HG02623 (cell line): ENCODE measurements around the gene HDAC5.
"Not testable (repeated sequence)": the region's sequence is repeated elsewhere in the genome, so short reads cannot be mapped to it uniquely, and the experiment has no call there.

Source experiments
- ATAC-seq: cut with Tn5 transposase; IDR thresholded peaks from one replicate; pipeline ENCODE4 v1.9.1; 2021; ENCODE audit warnings: moderate library complexity; ENCODE audit not compliant: unreplicated experiment

The HDAC5 gene

DNA sequence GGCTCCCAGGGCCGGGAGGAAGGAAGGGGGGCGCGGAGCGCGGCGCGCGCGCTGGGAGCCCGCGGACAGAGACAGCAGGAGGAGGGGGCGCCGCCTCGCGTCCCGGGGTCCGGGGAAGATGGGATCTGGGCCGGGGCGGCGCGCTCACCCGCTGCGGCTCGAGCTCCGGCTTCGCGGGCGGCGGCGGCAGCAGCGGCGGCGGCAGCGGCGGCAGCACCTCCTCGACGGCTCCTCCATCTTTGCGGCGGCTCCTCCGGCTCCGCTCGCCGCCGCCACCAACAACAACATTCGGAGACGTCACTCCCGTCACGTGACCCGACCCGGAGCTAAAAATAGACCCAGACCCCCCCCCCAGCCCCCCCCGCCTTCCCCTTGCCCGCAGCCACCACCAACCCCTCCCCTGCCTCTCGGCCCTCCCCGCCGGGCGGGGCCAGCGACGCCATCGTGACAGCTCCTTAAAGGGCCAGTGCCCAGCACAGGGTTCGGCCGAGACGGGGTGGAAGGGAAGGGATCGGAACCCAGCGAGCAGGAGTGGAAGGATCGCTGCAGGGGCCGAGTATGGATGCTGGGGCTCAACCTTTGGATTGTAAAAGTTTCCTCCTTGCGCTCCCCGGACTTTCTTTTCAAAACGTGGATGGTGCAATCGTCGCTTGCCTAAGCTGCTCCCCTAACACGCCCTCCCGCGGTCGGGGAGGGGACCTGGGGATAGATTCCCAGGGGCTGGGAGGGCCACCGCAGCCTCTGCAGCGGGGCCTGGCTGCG, at the start of gene HDAC5:
Gene HDAC5 (minus strand): TSS at position 286 of the 762 bp plus-strand sequence. CDS start 6,126 bp downstream, outside the sequence.
- peak; percentile 92 for ATAC-seq

- ATAC-seq = no peak
Observed at GRCh38 chr17:44171931-44172455, 48.6 kb upstream of the HDAC5 start.

DNA sequence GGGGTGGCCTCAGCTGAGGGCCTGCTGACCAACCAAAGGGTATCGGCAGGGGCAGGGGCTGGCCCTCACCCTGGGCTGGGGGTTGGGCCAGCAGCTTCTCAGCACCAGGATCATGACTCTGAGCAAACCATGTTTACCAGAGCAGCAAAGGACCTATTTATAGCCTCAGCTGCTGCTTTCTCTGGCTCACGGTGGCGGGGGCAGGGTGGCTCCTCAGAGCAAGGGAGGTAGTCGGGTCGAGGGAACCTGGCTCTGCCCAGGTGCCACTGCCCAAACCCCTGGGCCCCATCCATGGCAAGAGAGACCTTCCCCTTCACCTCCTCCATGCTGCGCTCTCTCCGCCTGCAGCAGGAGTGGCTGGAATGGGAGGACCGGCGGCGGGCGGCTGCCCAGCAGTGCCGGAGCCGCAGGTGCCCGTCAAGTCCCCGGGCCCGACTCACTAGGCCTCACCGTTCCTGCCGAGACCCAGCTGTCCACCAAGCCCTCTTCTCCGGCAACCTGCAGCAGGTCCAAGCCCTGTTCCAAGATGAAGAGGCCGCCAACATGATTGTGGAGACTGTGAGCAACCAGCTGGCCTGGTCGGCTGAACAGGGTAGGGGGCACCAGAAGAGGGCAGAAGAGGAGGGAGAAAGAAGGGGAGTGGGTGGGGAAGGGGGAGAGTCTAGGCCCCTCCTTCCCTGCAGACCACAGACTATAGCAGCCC, 47.2 kb upstream of the HDAC5 start, which contains the start of gene ASB16:
Gene ASB16 (plus strand): TSS at position 206 of the 703 bp plus-strand sequence. CDS start 86 bp downstream, at position 292.
- no peak for ATAC-seq

- ATAC-seq = no peak
Observed at GRCh38 chr17:44170135-44170498, 46.7 kb upstream of the HDAC5 start.

DNA sequence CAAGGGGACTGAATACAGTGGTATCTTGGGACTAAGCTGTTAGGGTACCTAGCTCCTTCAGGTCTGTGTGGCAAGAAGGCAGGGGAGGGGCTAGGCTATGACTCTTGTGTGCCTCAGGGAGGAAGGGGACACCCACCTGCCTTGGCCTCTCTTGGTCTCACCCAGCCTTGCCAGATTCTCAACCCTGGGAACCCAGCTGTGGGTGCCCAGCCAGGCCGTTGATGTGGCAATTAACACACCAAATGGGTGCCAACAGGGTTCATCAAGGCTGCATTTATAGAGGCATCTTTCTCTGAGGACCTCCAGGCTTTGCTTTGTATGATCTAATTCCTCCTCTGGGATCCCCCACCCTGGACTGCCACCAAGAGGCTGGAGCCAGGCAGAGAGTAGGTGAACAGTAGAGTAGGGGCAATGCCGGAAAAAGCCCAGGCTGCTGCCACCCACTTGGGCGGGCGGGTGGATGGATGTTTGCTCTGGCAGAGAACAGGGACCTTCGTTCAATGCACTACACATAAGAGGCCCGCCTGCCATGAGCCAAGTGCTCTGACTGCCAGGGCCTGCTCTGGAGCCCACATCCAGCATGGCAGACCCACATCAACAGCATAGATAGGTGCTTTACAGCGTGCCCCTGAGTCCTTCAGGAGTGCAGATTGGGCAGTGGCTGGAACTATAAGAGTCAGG, 43.9 kb upstream of the HDAC5 start:
- ATAC-seq = no peak

DNA sequence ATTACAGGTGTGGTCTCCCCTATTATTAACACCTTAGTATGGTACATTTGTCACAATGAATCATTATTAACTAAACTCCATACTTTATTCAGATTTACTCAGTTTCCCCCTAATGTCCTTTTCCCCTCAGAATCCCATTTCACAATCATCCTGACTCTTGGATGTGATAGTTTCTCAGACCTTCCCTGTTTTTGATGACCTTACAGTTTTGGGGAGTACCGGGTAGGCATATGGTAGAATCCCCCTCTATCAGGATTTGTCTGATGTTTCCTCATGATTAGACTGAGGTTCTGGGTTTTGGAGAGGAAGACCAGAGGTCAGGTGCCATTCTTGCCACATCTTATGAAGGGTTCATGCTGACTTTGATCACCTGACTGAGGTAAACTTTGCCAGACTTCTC, 41.0 kb upstream of the HDAC5 start:
- ATAC-seq = no peak

GRCh38 chr17:44159519-44160210, 36.2 kb upstream of the HDAC5 start:
- no peak for ATAC-seq

GRCh38 chr17:44155488-44155887, 32.0 kb upstream of the HDAC5 start:
- ATAC-seq = no peak

- no peak for ATAC-seq
Observed at GRCh38 chr17:44152875-44153274, 29.4 kb upstream of the HDAC5 start.

- ATAC-seq = no peak
Observed at GRCh38 chr17:44149750-44150329, 26.4 kb upstream of the HDAC5 start.

- ATAC-seq = not testable (repeated sequence)
Observed at GRCh38 chr17:44149066-44149465, 25.6 kb upstream of the HDAC5 start.

DNA sequence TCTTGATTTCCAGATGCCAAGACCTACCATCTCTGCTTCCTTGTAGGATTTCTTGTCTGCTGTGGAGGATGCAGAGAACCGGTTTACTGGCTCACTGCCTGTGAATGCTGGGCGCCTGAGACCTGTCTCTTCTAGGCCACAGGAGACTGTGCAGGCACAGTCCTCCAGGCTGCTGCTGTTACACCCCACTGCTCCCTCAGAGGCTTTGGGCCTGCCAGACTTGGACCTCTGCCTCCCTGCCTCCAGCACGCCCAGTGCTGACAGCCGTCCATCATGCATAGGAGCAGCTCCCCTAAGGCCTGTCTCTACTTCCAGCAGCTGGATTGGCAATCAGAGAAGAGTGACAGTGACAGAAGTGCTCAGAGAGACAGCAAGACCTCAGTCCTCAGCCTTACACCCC, 24.4 kb upstream of the HDAC5 start:
- ATAC-seq = no peak

DNA sequence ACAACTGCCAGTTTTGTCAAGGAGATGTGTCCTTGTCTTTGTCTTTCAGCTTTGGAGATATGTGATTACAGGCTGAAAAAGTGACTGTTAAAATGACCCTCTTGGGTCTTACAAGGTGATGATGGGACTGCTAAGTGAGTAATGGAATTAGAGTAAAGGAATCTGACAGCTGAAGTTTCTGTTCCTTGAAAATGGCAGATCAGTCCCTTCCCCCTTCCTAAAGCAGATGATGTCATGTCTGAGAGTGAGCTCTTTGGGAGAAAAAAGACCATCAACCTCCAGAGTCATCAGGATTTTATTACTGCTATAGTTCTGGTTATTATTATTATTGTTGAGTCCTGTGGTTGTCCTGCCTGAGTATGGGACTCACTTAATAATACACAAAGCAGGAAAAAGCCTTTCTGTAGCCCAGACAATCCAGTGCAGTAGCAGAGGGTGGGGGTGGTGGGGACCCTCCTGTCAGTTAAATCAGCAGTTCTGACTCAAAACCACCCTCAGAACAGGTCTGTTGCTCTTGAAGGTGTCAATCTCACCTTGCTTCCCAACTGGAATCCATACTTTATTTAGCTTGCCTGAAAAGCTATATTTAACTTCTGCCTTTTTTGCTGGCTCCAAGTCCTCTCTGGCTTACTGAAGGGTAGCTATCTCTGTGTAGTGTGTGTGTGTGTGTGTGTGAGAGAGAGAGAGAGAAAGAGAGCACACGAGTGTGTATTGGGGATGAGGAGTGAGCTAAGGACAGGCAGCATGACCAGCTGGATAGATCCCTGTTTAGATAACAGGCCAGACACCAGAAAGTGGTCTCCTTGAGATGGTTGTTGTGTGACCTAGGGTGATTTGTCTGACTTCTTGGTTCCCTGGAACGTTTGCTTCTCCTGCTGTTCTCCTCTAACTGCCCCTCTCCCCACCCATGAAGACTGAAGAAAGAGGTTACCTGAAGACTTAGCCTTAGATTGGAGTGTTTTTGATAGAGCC, 23.2 kb upstream of the HDAC5 start:
- no peak for ATAC-seq

DNA sequence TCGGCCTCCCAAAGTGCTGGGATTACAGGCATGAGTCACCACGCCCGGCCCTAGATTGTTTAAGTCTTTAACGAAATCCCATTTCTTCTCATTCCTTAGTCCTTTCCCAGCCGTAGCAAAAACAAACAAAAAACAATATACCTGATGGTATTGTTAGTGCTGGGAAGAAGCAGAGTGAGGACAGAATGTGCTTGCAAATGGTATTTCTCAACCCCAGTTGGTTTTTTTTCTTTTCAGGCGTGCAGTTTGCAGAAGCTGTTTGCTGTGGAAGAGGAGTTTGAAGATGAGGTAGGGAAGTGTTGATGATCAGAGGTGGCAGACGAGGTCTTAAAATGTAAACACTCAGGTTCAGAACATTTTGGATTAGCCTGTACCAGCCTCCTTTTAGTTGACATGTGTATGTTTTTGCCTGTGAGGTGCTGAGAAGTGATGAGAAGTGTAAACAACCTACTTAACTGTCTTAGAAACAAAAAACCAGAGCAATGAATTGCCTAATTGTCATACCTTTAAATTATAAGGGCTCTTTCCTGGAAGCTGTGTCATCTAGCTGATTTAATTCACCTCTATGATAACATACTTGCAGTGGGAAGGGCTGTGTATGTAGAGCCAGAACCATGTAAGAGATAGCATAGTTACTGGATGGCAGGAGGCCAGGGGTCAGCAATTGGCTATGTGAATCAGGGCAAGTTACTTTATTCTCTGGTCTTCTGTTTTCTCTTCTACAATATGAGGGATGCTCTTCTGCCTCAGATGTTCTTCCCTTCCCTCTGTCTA, 21.7 kb upstream of the HDAC5 start:
- ATAC-seq = no peak

GRCh38 chr17:44143921-44144320, 20.5 kb upstream of the HDAC5 start:
- ATAC-seq = not testable (repeated sequence)

- no peak for ATAC-seq
Observed at GRCh38 chr17:44137891-44138709, 14.7 kb upstream of the HDAC5 start.

- no peak for ATAC-seq
Observed at GRCh38 chr17:44134752-44135568, 11.5 kb upstream of the HDAC5 start.
